GM12874 (cell line): ENCODE measurements around the gene CREBBP.

ENCODE experiments used
- CTCF ChIP-seq: IDR thresholded peaks from 2 replicates; pipeline ENCODE4 v1.5.1; 2011; ENCODE audit warnings: low read depth, mild to moderate bottlenecking, control low read depth, low read length, moderate library complexity; ENCODE audit not compliant: insufficient read depth

The CREBBP gene

GRCh38 chr16:3876695-3877094 is 3.8 kb downstream of the CREBBP start:
- no peak for TF ChIP-seq CTCF

- no peak for TF ChIP-seq CTCF
Observed at GRCh38 chr16:3876160-3876559, 4.4 kb downstream of the CREBBP start.

- TF ChIP-seq CTCF = no peak
Observed at GRCh38 chr16:3874794-3875692, 5.5 kb downstream of the CREBBP start.

- no peak for TF ChIP-seq CTCF
Observed at GRCh38 chr16:3874242-3874641, 6.3 kb downstream of the CREBBP start.

- TF ChIP-seq CTCF = no peak
Observed at GRCh38 chr16:3873482-3874173, 6.9 kb downstream of the CREBBP start.

GRCh38 chr16:3872216-3872895 is 8.2 kb downstream of the CREBBP start:
- no peak for TF ChIP-seq CTCF

- no peak for TF ChIP-seq CTCF
Observed at GRCh38 chr16:3868967-3869366, 11.5 kb downstream of the CREBBP start.
